Stimulated activated effector memory CD8-positive, alpha-beta T cell treated with anti-CD3 and anti-CD28 coated beads, Interleukin-12 subunit alpha, Interleukin-12 subunit beta, amount 100 ng/mL, for 72 hours (primary cell): ENCODE measurements around the gene ZSWIM4.

Source experiments
- ATAC-seq: fragments of 150-1000 bp; cut with Tn5 transposase; 2 replicates; pipeline ENCODE4 v1.10.0; 2021
- DNase-seq, 2 donors: peaks; one replicate each; pipeline ENCODE4 v3.0.0; 2021 to 2022; ENCODE audit warnings: low spot score in 2 of 2
- H3K27ac Mint-ChIP-seq: one replicate; pipeline ENCODE4 v1.8.0; 2022; ENCODE audit warnings: mild to moderate bottlenecking, mixed read lengths
- H3K36me3 Mint-ChIP-seq: one replicate; pipeline ENCODE4 v1.8.0; 2022; ENCODE audit warnings: mild to moderate bottlenecking, mixed read lengths
- H3K4me1 Mint-ChIP-seq: one replicate; pipeline ENCODE4 v1.8.0; 2022; ENCODE audit warnings: mixed read lengths
- H3K4me3 Mint-ChIP-seq: one replicate; pipeline ENCODE4 v1.8.0; 2022; ENCODE audit warnings: mild to moderate bottlenecking, mixed read lengths
- H3K9me3 Mint-ChIP-seq: one replicate; pipeline ENCODE4 v1.8.0; 2022; ENCODE audit warnings: mixed read lengths

The ZSWIM4 gene

DNA sequence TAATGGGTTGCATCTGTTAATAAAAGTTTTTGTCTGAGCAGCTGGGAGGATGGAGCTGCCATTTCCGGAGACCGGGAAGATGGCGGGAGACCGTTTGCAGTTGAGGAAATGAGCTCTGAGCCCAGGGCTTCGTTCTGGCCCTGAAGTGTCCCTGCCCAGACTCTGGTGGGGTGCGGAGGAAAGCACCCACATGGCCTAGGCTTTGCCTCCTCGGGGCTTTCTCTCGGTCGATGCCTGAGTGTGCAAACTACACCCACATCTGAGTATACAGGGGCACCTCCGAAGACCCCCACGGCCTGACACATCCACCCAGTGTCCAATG lies 66.1 kb downstream of the ZSWIM4 start:
- ATAC-seq = peak; percentile 53
- H3K4me1 Mint-ChIP-seq = peaks cover 49% of the 10 kb centered on the region
- peaks cover 12% of the 10 kb centered on the region for H3K36me3 Mint-ChIP-seq

DNA sequence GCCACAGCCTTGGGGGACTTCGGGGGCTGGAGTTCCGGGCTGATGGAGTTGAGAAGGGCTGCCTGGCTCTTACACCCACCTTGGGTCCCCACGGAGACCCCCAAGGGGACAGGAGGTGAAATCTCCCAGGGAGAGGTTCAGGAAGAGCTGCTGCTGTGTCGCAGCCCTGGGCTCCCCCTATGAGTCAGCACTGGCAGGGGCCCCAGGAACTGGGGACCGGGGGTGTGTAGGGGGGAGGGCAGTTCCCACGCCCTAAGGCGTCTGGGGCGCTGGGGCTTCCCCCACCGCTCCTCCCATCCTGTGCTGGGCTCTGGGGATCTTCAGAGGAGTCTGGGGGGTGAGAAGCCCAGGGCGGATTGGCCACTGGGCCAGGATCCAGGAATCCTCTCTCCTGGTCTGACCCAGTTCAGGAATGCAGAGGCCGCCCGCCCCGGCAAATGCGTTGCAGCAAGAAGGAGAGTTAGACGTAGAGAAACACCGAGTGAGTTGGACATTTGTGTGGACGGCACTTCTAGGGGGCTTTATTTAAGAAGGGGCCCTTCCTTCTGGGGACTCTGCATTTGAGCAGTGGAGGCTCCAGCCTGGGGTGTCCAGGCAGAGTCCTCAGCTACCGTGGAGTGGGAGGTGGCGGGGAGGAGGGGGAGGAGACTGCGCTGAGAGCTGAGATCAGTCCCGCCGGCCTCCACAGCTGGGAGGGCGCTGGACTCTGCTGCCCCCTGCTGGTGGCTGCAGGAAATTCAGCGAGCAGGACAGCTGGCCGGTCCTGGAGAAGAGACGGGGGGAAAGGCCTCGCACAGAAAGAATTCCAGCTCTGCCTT lies 66.7 kb downstream of the ZSWIM4 start:
- DNase-seq (peak; percentile 95 to 96), ATAC-seq (peak; percentile 92)
- Mint-ChIP-seq H3K9me3 (no peaks in the 10 kb centered on the region), H3K4me1 (peaks cover 55% of the 10 kb centered on the region), H3K36me3 (peaks cover 12% of the 10 kb centered on the region), H3K4me3 (peak overlapping the region; percentile 97), H3K27ac (peak overlapping the region; percentile 99)

More for the DNA sequence above, 66.1 kb downstream of the ZSWIM4 start:
- DNase-seq = no peak
- Mint-ChIP-seq H3K4me3 (peak overlapping the region; percentile 97), H3K27ac (peak overlapping the region; percentile 99), H3K9me3 (no peaks in the 10 kb centered on the region)

DNA sequence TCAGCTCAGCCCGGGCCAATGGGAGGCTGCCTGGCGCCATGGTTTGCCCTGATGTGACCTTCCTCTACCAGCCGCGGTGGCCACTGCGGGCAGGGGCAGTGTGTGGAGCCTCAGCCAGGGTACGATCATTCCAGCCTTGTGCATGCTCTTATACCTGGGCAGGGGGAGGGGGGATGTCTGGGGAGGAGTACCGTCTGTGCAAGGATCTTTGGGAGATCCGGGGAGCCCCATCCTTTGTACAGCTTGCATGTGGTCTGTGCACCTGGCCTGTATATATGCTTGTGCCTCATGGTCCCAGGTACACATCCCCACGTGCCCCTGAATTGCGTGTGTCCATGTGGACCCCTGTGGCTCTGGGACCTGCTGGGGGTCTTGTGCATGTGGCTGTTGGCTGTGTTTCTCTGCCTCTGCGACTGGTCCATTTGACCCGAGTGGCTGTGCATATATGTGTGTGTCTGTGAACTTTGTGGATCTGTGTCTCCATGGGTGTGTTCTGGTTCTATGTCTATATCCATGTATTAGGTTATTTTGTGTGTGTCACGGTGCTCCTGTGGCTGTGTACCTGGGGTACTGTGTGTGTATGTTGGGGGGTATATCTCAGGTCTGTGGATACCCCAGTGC lies 68.9 kb downstream of the ZSWIM4 start:
- no peaks in the 10 kb centered on the region for H3K9me3 Mint-ChIP-seq
- peak overlapping the region; percentile 1 for H3K27ac Mint-ChIP-seq
- no peak for ATAC-seq
- H3K4me1 Mint-ChIP-seq = peaks cover 64% of the 10 kb centered on the region
- DNase-seq = no peak
- H3K36me3 Mint-ChIP-seq = peaks cover 12% of the 10 kb centered on the region
- peak overlapping the region; percentile 97 for H3K4me3 Mint-ChIP-seq

DNA sequence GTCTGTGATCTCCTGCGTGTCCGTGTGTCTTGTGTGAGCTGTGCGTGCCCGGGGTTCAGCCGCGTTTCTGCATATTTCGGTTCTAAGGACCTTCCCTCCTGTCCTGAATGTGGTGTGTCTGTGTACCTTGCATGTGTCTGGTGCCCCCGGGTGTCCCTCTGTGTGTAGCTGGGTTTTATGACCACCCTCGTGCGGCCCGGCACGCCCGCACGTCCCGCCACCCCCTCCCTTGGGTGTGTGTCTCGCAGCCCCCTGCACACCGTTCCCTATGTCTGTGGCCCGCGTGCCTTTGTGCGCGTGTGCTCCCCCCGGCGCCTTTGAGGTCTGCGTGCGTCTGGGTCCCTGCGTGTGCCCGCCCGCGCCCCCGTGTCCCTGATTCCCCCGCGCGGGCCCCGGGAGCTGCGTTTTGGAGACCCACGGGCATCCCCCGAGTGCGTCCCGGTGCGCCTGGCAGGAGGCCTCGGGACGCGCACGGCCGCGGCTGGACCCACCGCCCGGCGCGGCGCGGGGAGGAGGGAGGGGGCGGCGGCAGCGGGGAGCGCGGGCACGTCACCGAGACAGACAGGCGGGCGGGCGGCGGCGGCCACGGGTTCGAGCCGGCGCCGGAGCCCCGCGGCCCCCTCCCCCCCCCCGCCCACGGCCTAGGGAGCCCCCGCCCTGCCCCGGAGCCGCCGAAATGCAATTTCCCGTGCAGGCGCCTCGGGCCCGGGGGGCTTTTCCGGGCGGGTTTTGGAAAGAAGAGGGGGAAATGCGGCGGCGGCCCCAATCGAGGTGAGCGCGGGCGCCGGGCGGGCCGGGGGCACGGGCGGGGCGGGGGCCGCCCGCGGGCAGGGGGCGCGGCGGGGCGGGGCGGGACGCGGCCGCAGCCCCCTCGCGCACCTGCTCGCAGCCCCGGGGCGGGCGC lies 69.7 kb downstream of the ZSWIM4 start:
- no peak for DNase-seq
- H3K27ac Mint-ChIP-seq = peak overlapping the region; percentile 1
- H3K4me1 Mint-ChIP-seq = peaks cover 59% of the 10 kb centered on the region
- H3K9me3 Mint-ChIP-seq = no peaks in the 10 kb centered on the region
- H3K36me3 Mint-ChIP-seq = peaks cover 12% of the 10 kb centered on the region
- no peak for ATAC-seq
- peak overlapping the region; percentile 97 for H3K4me3 Mint-ChIP-seq

DNA sequence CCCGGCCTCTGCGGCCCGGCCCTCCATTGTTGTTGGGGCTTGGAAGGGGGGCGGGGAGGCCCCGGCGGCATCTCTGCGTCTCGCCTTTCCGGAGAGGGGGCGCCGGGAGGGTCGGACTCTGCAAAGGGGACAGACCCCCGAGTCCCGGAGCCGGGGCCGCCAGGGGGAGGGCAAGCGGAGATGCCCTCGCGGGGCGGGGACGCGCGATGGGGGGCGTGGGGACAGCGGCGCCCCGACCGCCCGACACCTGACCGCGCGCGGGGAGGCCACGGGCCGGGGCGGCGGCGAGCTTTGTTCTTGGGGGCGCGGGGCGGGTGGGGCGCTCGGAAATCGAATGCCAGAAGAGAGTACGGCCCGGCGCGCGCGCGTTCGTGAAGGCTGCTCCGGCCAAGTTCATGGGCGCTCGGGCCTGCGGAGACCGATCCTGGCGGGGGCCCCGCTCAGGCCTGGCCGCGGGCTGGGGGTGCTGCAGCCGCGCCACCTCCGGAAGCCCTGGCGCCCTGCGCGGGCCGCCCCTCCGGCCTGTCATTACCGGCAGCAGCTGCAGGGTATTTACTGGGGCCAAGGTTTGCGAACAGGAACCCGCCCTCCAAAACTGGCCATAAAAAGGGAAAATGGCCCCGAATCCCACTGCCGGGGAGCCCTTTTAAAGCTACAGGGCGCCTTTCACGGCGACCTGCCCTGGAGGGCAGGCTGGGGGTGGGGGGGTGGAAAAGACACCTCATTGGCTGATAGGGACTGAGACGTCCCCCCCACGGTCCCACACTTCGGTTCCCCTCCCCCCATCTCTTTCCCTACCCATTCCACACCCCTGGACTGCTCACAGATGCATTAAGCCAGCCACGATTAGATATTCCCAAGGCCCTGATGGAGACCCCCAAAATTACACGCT lies 70.6 kb downstream of the ZSWIM4 start:
- peaks cover 54% of the 10 kb centered on the region for H3K4me1 Mint-ChIP-seq
- H3K9me3 Mint-ChIP-seq = no peaks in the 10 kb centered on the region
- peaks cover 12% of the 10 kb centered on the region for H3K36me3 Mint-ChIP-seq
- ATAC-seq (no peak), DNase-seq (no peak)
- no peak overlapping the region for H3K27ac Mint-ChIP-seq
- H3K4me3 Mint-ChIP-seq = peak overlapping the region; percentile 97

DNA sequence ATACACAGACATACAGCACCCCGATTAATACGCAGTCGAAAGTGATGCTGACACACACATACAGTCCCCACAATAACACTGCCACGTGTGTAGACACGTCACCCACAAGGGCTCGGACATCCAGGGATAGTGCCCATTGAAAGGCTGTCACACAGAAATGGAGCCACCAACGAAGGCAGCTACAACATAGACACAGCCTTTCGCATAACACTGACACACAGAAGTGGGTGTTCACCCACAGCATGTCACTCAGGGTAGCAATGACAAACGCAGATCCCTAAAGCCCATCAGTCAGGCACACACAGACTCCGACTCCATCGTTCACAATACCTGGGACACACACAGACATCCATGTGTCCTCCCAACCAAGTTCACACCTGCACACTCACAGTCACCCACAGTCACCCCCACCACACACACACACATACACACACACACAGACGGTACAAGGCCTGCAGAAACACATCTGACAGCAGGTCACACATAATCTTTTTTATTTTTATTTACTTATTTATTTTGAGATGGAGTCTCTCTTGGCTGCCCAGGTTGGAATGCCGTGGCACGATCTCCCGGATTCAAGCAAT lies 71.3 kb downstream of the ZSWIM4 start:
- Mint-ChIP-seq H3K36me3 (peaks cover 9% of the 10 kb centered on the region), H3K27ac (no peak overlapping the region), H3K4me1 (peaks cover 47% of the 10 kb centered on the region), H3K4me3 (peak overlapping the region; percentile 97), H3K9me3 (no peaks in the 10 kb centered on the region)
- DNase-seq (no peak), ATAC-seq (no peak)

DNA sequence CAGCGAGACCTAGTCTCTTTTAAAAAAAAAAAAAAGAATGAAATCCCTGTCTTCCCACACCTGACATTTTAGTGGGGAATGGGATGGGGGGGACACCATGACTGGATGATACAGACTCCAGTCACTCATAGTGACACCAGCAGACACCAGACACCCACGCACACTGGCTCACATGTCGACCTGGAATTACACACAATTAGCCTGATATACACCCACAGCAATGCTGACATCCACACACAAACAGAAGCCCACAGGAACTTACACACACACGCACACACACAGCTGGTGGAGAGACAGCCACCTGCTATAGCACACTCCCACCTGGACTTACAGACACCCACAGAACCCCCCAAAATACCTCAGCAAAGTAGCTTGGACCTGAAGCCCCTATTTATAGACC lies 73.4 kb downstream of the ZSWIM4 start:
- Mint-ChIP-seq H3K4me1 (peaks cover 30% of the 10 kb centered on the region), H3K4me3 (no peak overlapping the region), H3K36me3 (no peaks in the 10 kb centered on the region), H3K27ac (no peak overlapping the region), H3K9me3 (no peaks in the 10 kb centered on the region)
- DNase-seq = no peak
- no peak for ATAC-seq

DNA sequence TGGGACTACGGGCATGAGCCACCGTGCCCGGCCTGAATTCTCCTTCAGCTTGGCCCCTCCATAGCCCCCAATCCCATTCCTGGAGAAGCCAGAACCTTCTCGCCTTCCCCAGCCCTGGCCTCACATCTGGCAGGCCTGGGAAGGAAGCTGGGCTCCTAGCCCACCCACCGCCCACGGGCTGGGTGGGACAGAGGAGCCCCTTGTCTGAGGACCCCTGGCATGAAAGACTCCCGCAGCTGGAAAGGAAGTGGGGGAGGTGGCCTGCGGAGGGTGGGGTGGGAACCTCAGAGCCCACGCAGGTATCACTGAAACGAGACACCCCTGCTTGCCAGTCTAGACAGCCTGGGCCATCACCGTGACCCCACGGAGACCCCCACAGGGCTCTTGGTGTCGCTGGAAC lies 74.0 kb downstream of the ZSWIM4 start:
- H3K4me1 Mint-ChIP-seq = peaks cover 24% of the 10 kb centered on the region
- no peak overlapping the region for H3K27ac Mint-ChIP-seq
- no peaks in the 10 kb centered on the region for H3K36me3 Mint-ChIP-seq
- no peak overlapping the region for H3K4me3 Mint-ChIP-seq
- no peak for ATAC-seq
- DNase-seq = no peak
- no peaks in the 10 kb centered on the region for H3K9me3 Mint-ChIP-seq

DNA sequence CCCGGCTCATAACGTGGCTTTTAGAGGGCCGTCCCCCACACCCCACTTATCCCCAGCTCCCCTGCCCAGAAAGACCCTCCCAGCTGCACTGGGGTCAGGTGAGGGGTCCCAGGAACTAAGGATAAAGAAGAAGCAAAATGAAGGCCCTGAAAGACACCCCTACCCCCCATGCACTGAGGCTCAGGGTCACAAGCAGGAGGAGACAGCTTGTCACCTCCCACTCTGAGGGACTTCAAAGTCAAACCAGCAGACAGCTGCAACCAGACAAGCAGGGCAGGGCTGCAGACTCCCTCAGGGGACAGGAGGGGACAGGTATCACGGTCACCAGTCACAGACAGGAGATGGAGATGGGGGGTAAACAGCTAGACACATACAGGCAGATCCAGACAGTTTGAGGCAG lies 75.6 kb downstream of the ZSWIM4 start:
- no peak for ATAC-seq
- H3K4me3 Mint-ChIP-seq = no peak overlapping the region
- no peak for DNase-seq
- H3K36me3 Mint-ChIP-seq = no peaks in the 10 kb centered on the region
- peaks cover 18% of the 10 kb centered on the region for H3K4me1 Mint-ChIP-seq
- H3K9me3 Mint-ChIP-seq = no peaks in the 10 kb centered on the region
- no peak overlapping the region for H3K27ac Mint-ChIP-seq

DNA sequence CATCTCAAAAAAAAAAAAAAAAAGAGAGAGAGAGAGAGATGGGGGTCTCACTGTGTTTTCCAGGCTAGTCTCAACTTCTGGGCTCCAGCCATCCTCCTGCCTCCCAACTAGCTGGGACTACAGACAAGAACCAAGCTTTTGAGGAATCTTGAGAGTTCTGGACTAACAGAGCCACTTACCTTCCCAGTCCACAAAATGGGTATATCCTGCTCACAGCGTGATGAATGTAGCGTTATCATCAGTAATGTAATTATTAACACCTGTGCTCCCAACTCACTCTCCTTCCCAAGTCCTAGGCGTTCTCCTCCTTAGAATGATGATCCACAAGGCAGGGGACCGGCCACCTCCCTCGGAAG lies 77.1 kb downstream of the ZSWIM4 start:
- Mint-ChIP-seq H3K9me3 (no peaks in the 10 kb centered on the region), H3K4me1 (peaks cover 9% of the 10 kb centered on the region), H3K36me3 (no peaks in the 10 kb centered on the region), H3K4me3 (peak overlapping the region; percentile 51), H3K27ac (no peak overlapping the region)
- DNase-seq = no peak
- ATAC-seq = no peak

DNA sequence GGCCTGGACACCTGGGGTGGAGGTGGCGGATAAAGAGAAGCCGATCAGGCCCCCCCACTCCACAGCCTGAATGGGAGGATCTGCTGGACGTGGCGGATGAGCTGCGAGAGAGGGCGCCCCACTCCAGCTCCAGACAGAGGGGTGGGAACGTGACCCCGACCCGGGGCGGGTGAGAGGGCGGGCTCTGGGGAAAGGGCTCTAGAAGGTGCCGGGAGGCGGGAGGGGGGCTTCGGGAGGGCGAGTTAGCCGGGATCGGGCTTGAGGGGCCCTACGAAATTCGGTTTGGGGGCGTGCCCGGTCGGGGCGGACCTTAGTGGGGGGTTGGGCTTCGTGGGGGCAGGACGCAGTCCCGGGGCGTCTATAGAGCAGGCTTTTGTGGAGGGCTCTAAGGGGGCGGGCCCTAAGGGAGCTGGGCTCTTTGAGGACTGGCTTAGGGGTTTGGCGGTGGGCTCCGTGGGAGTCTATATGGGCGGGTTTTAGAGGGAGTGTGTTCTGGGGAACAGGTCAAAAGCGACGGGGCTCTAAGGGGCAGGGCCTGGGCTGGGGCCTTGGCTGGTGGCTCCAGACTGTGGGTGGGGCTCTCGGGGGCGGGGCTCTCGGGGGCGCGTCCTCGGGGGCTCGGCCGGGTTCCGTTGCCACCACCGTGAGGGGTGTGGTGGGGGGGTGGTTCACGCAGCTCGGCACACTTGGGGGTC lies 77.6 kb downstream of the ZSWIM4 start:
- H3K27ac Mint-ChIP-seq = no peak overlapping the region
- peaks cover 9% of the 10 kb centered on the region for H3K4me1 Mint-ChIP-seq
- ATAC-seq (peak; percentile 69), DNase-seq (peak in 1 of 2 donors; percentile 71)
- peak overlapping the region; percentile 51 for H3K4me3 Mint-ChIP-seq
- H3K9me3 Mint-ChIP-seq = no peaks in the 10 kb centered on the region
- H3K36me3 Mint-ChIP-seq = no peaks in the 10 kb centered on the region

DNA sequence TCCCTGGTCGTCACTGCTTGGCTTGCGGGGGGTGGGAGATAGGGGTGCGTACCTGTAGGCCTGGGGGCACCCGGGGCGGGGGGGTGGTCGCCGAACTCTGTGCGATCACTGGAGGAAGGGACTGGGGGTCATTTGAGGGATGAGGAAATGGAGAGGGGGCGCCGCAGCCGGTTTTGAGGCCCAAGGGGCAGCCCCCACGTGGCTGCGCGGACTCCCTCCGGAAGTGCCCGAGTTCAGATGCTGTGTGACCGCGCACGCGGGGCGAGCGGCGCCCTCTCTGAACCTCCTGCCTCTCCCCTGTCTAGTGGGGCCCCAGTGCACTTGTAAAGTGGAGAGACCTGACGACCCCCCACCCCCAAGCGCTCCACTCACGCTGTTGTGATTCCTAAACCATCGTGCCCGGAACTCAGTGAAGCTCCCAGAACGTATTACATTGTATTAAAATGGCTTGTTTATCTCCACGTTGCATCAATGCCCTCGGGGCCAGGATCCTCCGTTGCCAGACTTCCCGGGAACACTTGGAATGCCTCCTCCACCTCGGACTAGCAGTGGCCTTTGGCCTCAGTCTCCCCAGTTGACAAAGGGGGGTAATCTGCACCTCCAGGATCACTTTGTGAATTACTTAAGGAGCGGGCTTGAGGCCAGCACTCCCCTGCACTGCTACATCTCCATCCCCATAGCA lies 78.7 kb downstream of the ZSWIM4 start:
- Mint-ChIP-seq H3K9me3 (no peaks in the 10 kb centered on the region), H3K36me3 (no peaks in the 10 kb centered on the region), H3K4me1 (peaks cover under 1% of the 10 kb centered on the region), H3K4me3 (no peak overlapping the region), H3K27ac (no peak overlapping the region)
- no peak for DNase-seq
- no peak for ATAC-seq

DNA sequence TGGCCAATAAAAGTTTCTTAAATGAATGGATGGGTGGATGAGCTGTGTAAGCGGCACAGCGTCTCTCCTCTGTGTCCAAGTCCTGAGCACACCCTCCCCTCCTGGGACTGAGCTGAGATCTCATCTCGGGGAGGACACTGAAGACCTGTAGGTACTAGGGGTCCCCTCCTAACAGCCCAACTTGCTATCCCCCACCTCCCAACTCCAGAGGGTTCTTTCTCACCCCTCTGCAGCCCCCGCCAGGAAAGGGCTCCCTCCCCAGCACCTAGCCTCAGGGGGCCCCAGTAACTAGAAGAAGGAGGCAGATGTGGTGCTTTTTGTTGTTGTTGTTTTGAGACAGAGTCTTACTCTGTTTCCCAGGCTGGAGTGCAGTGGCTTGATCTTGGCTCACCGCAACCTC lies 80.6 kb downstream of the ZSWIM4 start:
- no peak overlapping the region for H3K4me3 Mint-ChIP-seq
- no peaks in the 10 kb centered on the region for H3K9me3 Mint-ChIP-seq
- H3K4me1 Mint-ChIP-seq = peaks cover 6% of the 10 kb centered on the region
- no peak overlapping the region for H3K27ac Mint-ChIP-seq
- ATAC-seq (no peak), DNase-seq (no peak)
- H3K36me3 Mint-ChIP-seq = no peaks in the 10 kb centered on the region

DNA sequence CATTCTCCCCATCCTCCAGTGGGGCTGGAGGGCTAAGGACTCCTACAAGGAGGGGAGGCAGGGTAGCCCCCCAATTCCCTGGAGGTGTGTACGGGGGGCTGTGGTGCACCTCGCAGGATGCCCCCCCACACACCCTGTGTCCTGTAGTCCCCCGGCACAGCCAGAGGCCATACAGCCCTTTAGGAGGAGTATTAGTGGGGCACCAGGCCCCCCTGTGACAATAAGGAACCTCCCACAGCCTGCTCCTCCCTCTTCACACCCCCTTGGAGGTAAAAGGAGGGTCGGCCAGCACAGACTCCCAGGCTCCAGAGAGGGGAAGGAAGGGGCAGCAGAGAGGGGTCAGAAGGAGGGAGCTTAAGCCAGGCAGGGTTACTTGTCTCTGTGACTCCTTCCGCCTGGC lies 81.6 kb downstream of the ZSWIM4 start, which contains the start of gene NANOS3:
Gene NANOS3, plus strand, starts transcription at position 301 of the 400 bp plus-strand sequence. CDS start 115 bp downstream, outside the sequence.
- H3K9me3 Mint-ChIP-seq = no peaks in the 10 kb centered on the region
- no peak within 1 kb of the TSS for H3K27ac Mint-ChIP-seq
- peaks cover 8% of the 10 kb centered on the region for H3K36me3 Mint-ChIP-seq
- no peak for DNase-seq
- ATAC-seq = no peak
- no peak within 1 kb of the TSS for H3K4me3 Mint-ChIP-seq
- peaks cover 16% of the 10 kb centered on the region for H3K4me1 Mint-ChIP-seq
